Left lung (tissue), 10 donors: Measurements from ENCODE around the gene LYVE1. TPM values are rescaled to one million over a fixed set of nuclear protein-coding genes. Genes with fewer than 3 reads are reported as not detected.

ENCODE experiments used
- ATAC-seq: fragments of 200-7000 bp; cut with Tn5 transposase; one replicate; pipeline ENCODE4 v1.9.1; 2020; ENCODE audit warnings: moderate library complexity
- DNase-seq, 4 donors: peaks; one replicate each; pipeline ENCODE4 v3.0.0-alpha.2; 2013 to 2020
- H3K27ac ChIP-seq, 2 donors: fragments of 200-600 bp; sonication (generic) in 1 of 2; one replicate each; pipeline versions ENCODE4 v1.5.0 to v1.8.0; 2020 to 2021
- H3K27me3 ChIP-seq, 2 donors: fragments of 200-600 bp; sonication (generic) in 1 of 2; one replicate each; pipeline versions ENCODE4 v1.5.0 to v1.8.0; 2020 to 2021
- H3K36me3 ChIP-seq, 2 donors: fragments of 200-600 bp; sonication (generic) in 1 of 2; one replicate each; pipeline versions ENCODE4 v1.5.0 to v1.8.0; 2020 to 2021
- H3K4me1 ChIP-seq, 2 donors: fragments of 200-600 bp; one replicate each; pipeline ENCODE4 v1.8.0; 2021
- H3K4me3 ChIP-seq, 2 donors: fragments of 200-600 bp; sonication (generic) in 1 of 2; one replicate each; pipeline versions ENCODE4 v1.5.0 to v1.8.0; 2020 to 2021; ENCODE audit warnings: mild to moderate bottlenecking in 1 of 2
- H3K9me3 ChIP-seq, 2 donors: fragments of 200-600 bp; sonication (generic) in 1 of 2; one replicate each; pipeline versions ENCODE4 v1.5.0 to v1.8.0; 2020 to 2021
- CTCF ChIP-seq, 2 donors: fragments of 200-600 bp; sonication (generic) in 1 of 2; IDR thresholded peaks; one replicate each; pipeline versions ENCODE4 v1.5.0 to v1.8.0; 2021; ENCODE audit warnings: antibody characterized with exemption in 2 of 2
- intact Hi-C, 2 donors: fragments of 100-400 bp; cut with DNase I; formaldehyde crosslinking; loops; one replicate each; pipeline versions ENCODE4 v1.11.2 to v1.14.2; 2022
- polyA plus RNA-seq, 6 donors: library from polyadenylated mRNA; unstranded; fragments of 120-200 nt; gene quantifications; one replicate each; pipeline ENCODE4 v1.2.1, GENCODE V29; 2013; ENCODE audit not compliant: insufficient read length in 6 of 6
- total RNA-seq, 2 donors: library from RNA; stranded (reverse); fragmentation: NEBNext Ultra II Directional; extraction: Animal tissue kit (Norgen Biotek cat#: 25700); gene quantifications; one replicate each; pipeline ENCODE4 v1.2.1, GENCODE V29; 2021
- donor health status: DM: no; HTN: yes; CAD: no.
- donor health status: DM: no; HTN: no; CAD: no.

Gene LYVE1
- total and polyA plus RNA-seq, 8 donors, result 40.5 to 219 (median 166) TPM

DNA sequence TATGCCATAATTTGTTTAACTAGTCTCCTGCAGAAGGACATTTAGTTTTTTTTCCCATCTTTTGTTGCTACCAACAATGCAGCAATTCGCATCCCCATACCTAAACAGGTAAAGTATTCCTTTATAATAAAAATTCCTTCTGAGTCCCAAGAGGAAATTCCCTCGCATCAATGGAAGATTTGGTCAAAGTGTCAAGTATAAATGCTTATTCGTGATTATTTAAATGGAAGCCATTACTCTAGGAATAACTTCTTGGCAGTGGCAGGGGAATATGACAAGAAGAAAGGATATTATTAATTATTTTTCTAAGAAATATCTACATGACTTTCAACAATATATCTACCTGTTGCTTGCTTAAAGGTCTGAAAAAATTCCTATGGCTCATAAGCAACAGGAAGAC lies 53.0 kb downstream of the LYVE1 start:
- no peak for TF ChIP-seq CTCF (IDR thresholded peaks at IDR 0.05)
- Histone ChIP-seq H3K27ac (no peak overlapping the region), H3K36me3 (peaks cover 5 to 64% of the 10 kb centered on the region in 2 donors), H3K4me1 (peaks cover 0 to 12% of the 10 kb centered on the region in 2 donors), H3K4me3 (no peak overlapping the region), H3K27me3 (no peaks in the 10 kb centered on the region), H3K9me3 (no peaks in the 10 kb centered on the region)
- ATAC-seq (no peak), DNase-seq (no peak)
- intact Hi-C loops, result no loop called here

GRCh38 chr11:10514709-10515108 lies 53.8 kb downstream of the LYVE1 start:
- intact Hi-C loops, result no loop called here
- no peak for TF ChIP-seq CTCF (IDR thresholded peaks at IDR 0.05)

GRCh38 chr11:10514202-10514601 lies 54.3 kb downstream of the LYVE1 start:
- DNase-seq, result no peak
- TF ChIP-seq CTCF (IDR thresholded peaks at IDR 0.05), result peak in 1 of 2 donors; percentile 27
- ATAC-seq, result no peak
- Histone ChIP-seq H3K4me1 (peaks cover 0 to 12% of the 10 kb centered on the region in 2 donors), H3K9me3 (no peaks in the 10 kb centered on the region), H3K27me3 (no peaks in the 10 kb centered on the region), H3K36me3 (peaks cover 5 to 54% of the 10 kb centered on the region in 2 donors), H3K27ac (no peak overlapping the region), H3K4me3 (no peak overlapping the region)
- intact Hi-C loops, result no loop called here

More at GRCh38 chr11:10514709-10515108, 53.8 kb downstream of the LYVE1 start:
- no peak overlapping the region for H3K27ac ChIP-seq
- ATAC-seq, result no peak
- no peak for DNase-seq
- H3K36me3 ChIP-seq, result peaks cover 5 to 59% of the 10 kb centered on the region in 2 donors
- no peaks in the 10 kb centered on the region for H3K27me3 ChIP-seq
- H3K4me1 ChIP-seq, result peaks cover 0 to 12% of the 10 kb centered on the region in 2 donors
- H3K4me3 ChIP-seq, result no peak overlapping the region
- H3K9me3 ChIP-seq, result no peaks in the 10 kb centered on the region

- ATAC-seq (no peak), DNase-seq (no peak)
- Histone ChIP-seq H3K27me3 (no peaks in the 10 kb centered on the region), H3K27ac (no peak overlapping the region), H3K36me3 (peaks cover 0 to 44% of the 10 kb centered on the region in 2 donors), H3K9me3 (no peaks in the 10 kb centered on the region), H3K4me1 (peaks cover 0 to 14% of the 10 kb centered on the region in 2 donors), H3K4me3 (no peak overlapping the region)
- TF ChIP-seq CTCF (IDR thresholded peaks at IDR 0.05), result no peak
- intact Hi-C loops, result no loop called here
Measured at GRCh38 chr11:10511181-10511621, 57.3 kb downstream of the LYVE1 start.

Other genes with a start within 250 kb of the LYVE1 start
- gene AMPD3, start 113.4 kb downstream of the LYVE1 start, total RNA-seq, result 10 to 100 TPM; 11.2 to 28.8 TPM
- 10 to 100 TPM in 1 of 6 donors, 1 to 10 TPM in 5; 6.6 to 10.1 (median 7.5) TPM for gene AMPD3, start 113.4 kb downstream of the LYVE1 start, polyA plus RNA-seq
- 10 to 100 TPM; 46.7 to 74.7 TPM for gene RNF141, start 27.5 kb downstream of the LYVE1 start, total RNA-seq
- gene RNF141, start 27.5 kb downstream of the LYVE1 start, polyA plus RNA-seq, result 10 to 100 TPM; 30.4 to 38.3 (median 33.4) TPM
- gene IRAG1, start 125.1 kb upstream of the LYVE1 start, total RNA-seq, result 10 to 100 TPM; 17.0 to 17.5 TPM
- gene IRAG1, start 125.1 kb upstream of the LYVE1 start, polyA plus RNA-seq, result 10 to 100 TPM; 11.4 to 17.8 (median 16.4) TPM
- gene CTR9, start 182.6 kb upstream of the LYVE1 start, total RNA-seq, result 10 to 100 TPM; 33.8 to 38.4 TPM
- 10 to 100 TPM; 54.9 to 64.6 (median 59.9) TPM for gene CTR9, start 182.6 kb upstream of the LYVE1 start, polyA plus RNA-seq
- 1,000 to 10,000 TPM in 1 of 2 donors, 100 to 1,000 TPM in 1; 852 to 1,027 TPM for gene EIF4G2, start 240.3 kb upstream of the LYVE1 start, total RNA-seq
- 1,000 to 10,000 TPM in 1 of 6 donors, 100 to 1,000 TPM in 5; 835 to 1,018 (median 941) TPM for gene EIF4G2, start 240.3 kb upstream of the LYVE1 start, polyA plus RNA-seq